LHCN-M2 (cell line): Measurements from ENCODE around the gene FHL3. TPM values are rescaled to one million over a fixed set of nuclear protein-coding genes. Genes with fewer than 3 reads are reported as not detected.
"Not testable (repeated sequence)": the region's sequence is repeated elsewhere in the genome, so short reads cannot be mapped to it uniquely, and the experiment has no call there.

Experiments
- DNase-seq: peaks from one replicate; pipeline ENCODE4 v3.0.0-alpha.2; 2012; ENCODE audit warnings: low read depth
- total RNA-seq: library from RNA; depleted of rRNA; stranded (reverse); fragments of >200 nt; gene quantifications from 2 replicates; pipeline ENCODE4 v1.2.3, GENCODE V29; 2014

The FHL3 gene
- total RNA-seq, 1 experiment from 2014 or later, result 39.0 TPM

GRCh38 chr1:37989361-37989930 lies 15.9 kb downstream of the FHL3 start:
- peak; percentile 47 for DNase-seq

- DNase-seq, result no peak
Measured at GRCh38 chr1:37987679-37988078, 17.6 kb downstream of the FHL3 start.

- DNase-seq, result no peak
Measured at GRCh38 chr1:37983546-37983945, 21.8 kb downstream of the FHL3 start.

GRCh38 chr1:37978541-37978940 lies 26.8 kb downstream of the FHL3 start:
- DNase-seq, result no peak

- peak; percentile 54 for DNase-seq
Measured at GRCh38 chr1:37975083-37975482, 30.2 kb downstream of the FHL3 start.

GRCh38 chr1:37974567-37974966 lies 30.7 kb downstream of the FHL3 start:
- no peak for DNase-seq

GRCh38 chr1:37973684-37974083 lies 31.6 kb downstream of the FHL3 start:
- DNase-seq, result not testable (repeated sequence)

- no peak for DNase-seq
Measured at GRCh38 chr1:37965301-37965700, 40.0 kb downstream of the FHL3 start.

- not testable (repeated sequence) for DNase-seq
Measured at GRCh38 chr1:37964106-37964505, 41.2 kb downstream of the FHL3 start.

GRCh38 chr1:37958690-37959089 lies 46.6 kb downstream of the FHL3 start:
- peak; percentile 94 for DNase-seq

- no peak for DNase-seq
Measured at GRCh38 chr1:37955685-37956084, 49.6 kb downstream of the FHL3 start.

GRCh38 chr1:37954316-37954971 lies 50.9 kb downstream of the FHL3 start:
- DNase-seq, result no peak

- no peak for DNase-seq
Measured at GRCh38 chr1:37952738-37953137, 52.6 kb downstream of the FHL3 start.

GRCh38 chr1:37951783-37952624 lies 53.3 kb downstream of the FHL3 start:
- no peak for DNase-seq

- DNase-seq, result no peak
Measured at GRCh38 chr1:37951041-37951782, 54.1 kb downstream of the FHL3 start.

GRCh38 chr1:37949524-37950152 lies 55.7 kb downstream of the FHL3 start:
- DNase-seq, result no peak

- no peak for DNase-seq
Measured at GRCh38 chr1:37948841-37949240, 56.5 kb downstream of the FHL3 start.

- DNase-seq, result no peak
Measured at GRCh38 chr1:37948166-37948565, 57.1 kb downstream of the FHL3 start.

GRCh38 chr1:37947364-37947763 lies 58.0 kb downstream of the FHL3 start:
- DNase-seq, result no peak
